ENCODE data around the gene ZNF280A. TPM values are rescaled to one million over a fixed set of nuclear protein-coding genes. Genes with fewer than 3 reads are reported as not detected.

Gene ZNF280A
- polyA plus RNA-seq, 1 experiment = not detected

DNA sequence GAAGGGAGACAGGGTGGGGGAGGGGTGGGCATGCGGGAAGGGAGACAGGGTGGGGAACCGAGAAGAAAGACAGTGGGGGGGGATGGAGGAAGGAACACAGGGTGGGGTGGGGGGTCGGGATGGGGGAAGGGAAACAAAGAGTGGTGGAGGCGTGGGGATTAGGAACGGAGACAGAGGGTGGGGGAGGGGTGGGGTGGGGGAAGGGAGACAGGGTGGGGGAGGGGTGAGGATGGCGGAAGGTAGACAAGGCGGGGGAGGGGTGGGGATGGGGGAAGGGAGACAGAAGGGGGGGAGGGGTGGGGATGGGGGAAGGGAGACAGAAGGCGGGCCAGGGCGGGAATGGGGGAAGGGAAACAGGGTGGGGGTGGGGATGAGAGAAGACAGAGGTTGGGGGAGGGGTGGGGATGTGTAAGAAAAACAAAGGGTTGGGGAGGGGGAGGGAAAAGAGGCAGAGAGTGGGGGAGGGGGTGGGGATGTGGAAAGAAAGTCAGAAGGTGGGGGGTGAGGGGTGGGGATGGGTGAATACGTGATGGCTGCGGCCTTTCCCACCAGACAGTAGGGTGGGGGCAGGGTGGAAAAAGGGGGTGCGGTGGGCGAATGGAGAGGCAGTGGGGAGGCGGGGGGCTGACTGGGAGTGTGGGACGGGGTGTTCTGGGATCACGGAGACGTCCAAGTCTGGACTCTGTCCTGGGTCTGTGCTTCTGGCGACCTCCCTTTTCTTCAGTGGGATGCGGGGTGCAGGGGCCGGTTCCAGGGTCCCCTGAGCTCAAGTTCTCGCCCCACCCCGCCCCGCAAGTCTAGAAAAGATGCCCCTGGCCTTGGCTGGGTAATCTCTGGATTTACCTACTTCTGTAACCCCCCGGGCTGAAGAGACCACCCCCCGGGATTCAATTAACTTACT lies 38.3 kb upstream of the ZNF280A start:
- Histone ChIP-seq H3K27me3 (ENCODE audit: control insufficient read depth, insufficient read depth, low read length) (no peaks in the 10 kb centered on the region), H3K36me3 (ENCODE audit: control insufficient read depth, insufficient read depth, low read length) (no peaks in the 10 kb centered on the region), H3K4me3 (ENCODE audit: low read depth, low read length) (no peak overlapping the region)
- CTCF ChIA-PET = no interaction called here
- TF ChIP-seq CTCF (IDR thresholded peaks at IDR 0.05; ENCODE audit: insufficient read depth, low read depth, low read length) = no peak
- no peak for DNase-seq (ENCODE audit: low read depth)
- POLR2A ChIA-PET = no interaction called here

GRCh38 chr22:22556995-22557925 lies 37.2 kb upstream of the ZNF280A start:
- H3K4me3 ChIP-seq (ENCODE audit: low read depth, low read length) = no peak overlapping the region
- POLR2A ChIA-PET = no interaction called here
- TF ChIP-seq CTCF (IDR thresholded peaks at IDR 0.05; ENCODE audit: insufficient read depth, low read depth, low read length) = no peak
- H3K27me3 ChIP-seq (ENCODE audit: control insufficient read depth, insufficient read depth, low read length) = no peaks in the 10 kb centered on the region
- no peaks in the 10 kb centered on the region for H3K36me3 ChIP-seq (ENCODE audit: control insufficient read depth, insufficient read depth, low read length)
- DNase-seq (ENCODE audit: low read depth) = no peak
- CTCF ChIA-PET = interaction anchor here (3.2 kb wide), 1 partner anchor 20 kb away, joined by 13 read pairs; no protein-coding TSS in a partner anchor

- ChIA-PET POLR2A (no interaction called here), CTCF (interaction anchor here (3.2 kb wide), 1 partner anchor 20 kb away, joined by 13 read pairs; no protein-coding TSS in a partner anchor)
- H3K36me3 ChIP-seq (ENCODE audit: control insufficient read depth, insufficient read depth, low read length) = no peaks in the 10 kb centered on the region
- no peak overlapping the region for H3K4me3 ChIP-seq (ENCODE audit: low read depth, low read length)
- no peaks in the 10 kb centered on the region for H3K27me3 ChIP-seq (ENCODE audit: control insufficient read depth, insufficient read depth, low read length)
- TF ChIP-seq CTCF (IDR thresholded peaks at IDR 0.05; ENCODE audit: insufficient read depth, low read depth, low read length) = no peak
- DNase-seq (ENCODE audit: low read depth) = no peak
Observed at GRCh38 chr22:22556578-22556977, 36.5 kb upstream of the ZNF280A start.

DNA sequence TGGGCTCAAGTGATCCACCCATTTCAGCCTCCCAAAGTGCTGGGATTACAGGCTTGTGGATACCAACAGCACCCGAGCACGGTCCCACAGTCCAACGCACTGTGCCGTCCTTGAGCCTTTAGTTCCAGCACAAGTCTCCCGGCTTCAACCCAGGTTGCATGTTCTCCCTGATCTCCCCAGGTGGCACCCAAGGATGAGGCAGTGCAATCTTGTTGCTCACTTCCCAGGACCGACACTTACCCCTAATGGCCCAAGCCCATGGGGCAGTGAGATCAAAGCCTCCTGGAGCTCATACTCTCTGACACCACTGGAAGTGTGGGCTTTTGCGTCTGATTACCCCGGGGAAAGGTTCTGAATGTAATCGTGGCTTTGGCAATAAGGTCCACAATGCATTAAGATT lies 35.5 kb upstream of the ZNF280A start:
- no peak for TF ChIP-seq CTCF (IDR thresholded peaks at IDR 0.05; ENCODE audit: insufficient read depth, low read depth, low read length)
- no peak overlapping the region for H3K4me3 ChIP-seq (ENCODE audit: low read depth, low read length)
- POLR2A ChIA-PET = no interaction called here
- CTCF ChIA-PET = interaction anchor here (0.6 to 3.2 kb wide), 2 partner anchors 21 to 357 kb away, joined by 5 to 13 read pairs; no protein-coding TSS in a partner anchor
- no peaks in the 10 kb centered on the region for H3K27me3 ChIP-seq (ENCODE audit: control insufficient read depth, insufficient read depth, low read length)
- no peaks in the 10 kb centered on the region for H3K36me3 ChIP-seq (ENCODE audit: control insufficient read depth, insufficient read depth, low read length)
- DNase-seq (ENCODE audit: low read depth) = no peak

All from BJ (cell line).